Measurements from ENCODE around the gene THUMPD3. TPM values are rescaled to one million over a fixed set of nuclear protein-coding genes. Genes with fewer than 3 reads are reported as not detected.
A peak's percentile ranks its signal among the peaks of the same experiment; 100 is the strongest.

The THUMPD3 gene
- total RNA-seq, 2 experiments from 2014 or later, result 74.2 to 78.0 TPM

DNA sequence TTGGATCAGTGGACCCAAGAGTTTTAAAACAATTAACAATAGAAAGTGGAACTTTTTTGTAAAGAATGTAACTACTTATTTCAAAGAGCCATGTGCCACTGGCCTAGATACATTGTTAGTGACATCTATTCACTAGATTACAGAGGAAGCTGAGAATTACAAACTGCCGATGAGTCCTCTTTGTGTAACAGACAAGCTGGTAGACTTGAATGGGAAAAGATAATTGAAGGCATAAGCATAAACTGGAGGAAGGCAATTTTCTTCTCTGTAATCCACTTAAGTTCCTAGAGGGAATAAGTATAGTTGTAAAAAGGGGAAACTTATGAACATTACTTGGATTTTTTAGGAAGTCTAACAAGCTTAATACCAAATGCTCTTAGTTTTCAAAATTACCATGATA, 15.1 kb downstream of the THUMPD3 start:
- Histone ChIP-seq H3K27me3 (ENCODE audit: control insufficient read depth in 1 of 2, insufficient read depth in 2 of 2, low read length in 2 of 2) (no peaks in the 10 kb centered on the region), H3K4me3 (ENCODE audit: low read length) (no peak overlapping the region), H3K27ac (ENCODE audit: low read depth in 1 of 2, low read length in 2 of 2) (no peak overlapping the region), H3K9me3 (ENCODE audit: control insufficient read depth in 1 of 2, insufficient read depth in 1 of 2, low read length in 2 of 2) (no peaks in the 10 kb centered on the region), H3K36me3 (ENCODE audit: insufficient read depth, low read length) (peaks cover 83% of the 10 kb centered on the region), H3K4me1 (ENCODE audit: insufficient read depth, low read length) (peaks cover 10% of the 10 kb centered on the region)
- H3K27ac Mint-ChIP-seq, result peak overlapping the region; percentile 40
- no peak overlapping the region for H3K4me3 Mint-ChIP-seq
- ChIA-PET CTCF (interaction anchor here (1.0 kb wide), 1 partner anchor 25 kb away, joined by 3 read pairs; no protein-coding TSS in a partner anchor), POLR2A (interaction anchor here (1.0 to 4.2 kb wide), 3 partner anchors 9 to 18 kb away, joined by 6 to 23 read pairs (median 22); partner anchors contain the start of genes SETD5 and THUMPD3)
- TF ChIP-seq, protein P1, sequence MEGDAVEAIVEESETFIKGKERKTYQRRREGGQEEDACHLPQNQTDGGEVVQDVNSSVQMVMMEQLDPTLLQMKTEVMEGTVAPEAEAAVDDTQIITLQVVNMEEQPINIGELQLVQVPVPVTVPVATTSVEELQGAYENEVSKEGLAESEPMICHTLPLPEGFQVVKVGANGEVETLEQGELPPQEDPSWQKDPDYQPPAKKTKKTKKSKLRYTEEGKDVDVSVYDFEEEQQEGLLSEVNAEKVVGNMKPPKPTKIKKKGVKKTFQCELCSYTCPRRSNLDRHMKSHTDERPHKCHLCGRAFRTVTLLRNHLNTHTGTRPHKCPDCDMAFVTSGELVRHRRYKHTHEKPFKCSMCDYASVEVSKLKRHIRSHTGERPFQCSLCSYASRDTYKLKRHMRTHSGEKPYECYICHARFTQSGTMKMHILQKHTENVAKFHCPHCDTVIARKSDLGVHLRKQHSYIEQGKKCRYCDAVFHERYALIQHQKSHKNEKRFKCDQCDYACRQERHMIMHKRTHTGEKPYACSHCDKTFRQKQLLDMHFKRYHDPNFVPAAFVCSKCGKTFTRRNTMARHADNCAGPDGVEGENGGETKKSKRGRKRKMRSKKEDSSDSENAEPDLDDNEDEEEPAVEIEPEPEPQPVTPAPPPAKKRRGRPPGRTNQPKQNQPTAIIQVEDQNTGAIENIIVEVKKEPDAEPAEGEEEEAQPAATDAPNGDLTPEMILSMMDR (IDR thresholded peaks at IDR 0.05), result no peak
- peaks cover 94% of the 10 kb centered on the region for H3K36me3 Mint-ChIP-seq (ENCODE audit: low read depth)
- no peaks in the 10 kb centered on the region for H3K27me3 Mint-ChIP-seq
- DNase-seq, result no peak
- intact Hi-C loops (cut with DNase I, micrococcal nuclease), result no loop called here
- H3K9me3 Mint-ChIP-seq, result no peaks in the 10 kb centered on the region
- no peak for ATAC-seq (ENCODE audit: poor library complexity)
- peaks cover 43% of the 10 kb centered on the region for H3K4me1 Mint-ChIP-seq (ENCODE audit: low read depth)

DNA sequence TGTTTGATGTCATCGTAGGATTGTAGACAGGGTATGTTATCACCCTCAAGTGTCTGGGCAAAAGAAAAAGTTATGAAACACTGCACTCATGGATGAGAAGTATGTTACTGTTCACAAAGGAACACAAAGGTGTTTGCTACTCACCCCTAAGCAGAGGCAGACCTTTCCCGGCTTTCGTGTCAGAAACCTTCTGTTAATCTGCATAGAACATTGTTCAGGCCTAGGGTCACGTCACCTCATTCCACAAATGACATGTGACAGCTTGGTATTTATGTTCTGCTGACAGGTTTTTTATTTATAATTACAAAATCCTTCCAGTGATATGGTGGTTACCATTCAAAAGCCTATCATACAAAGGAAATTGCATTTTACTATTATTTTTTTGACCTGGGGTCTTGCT, 16.5 kb downstream of the THUMPD3 start:
- Histone ChIP-seq H3K36me3 (ENCODE audit: insufficient read depth, low read length) (peaks cover 84% of the 10 kb centered on the region), H3K4me1 (ENCODE audit: insufficient read depth, low read length) (no peaks in the 10 kb centered on the region), H3K9me3 (ENCODE audit: control insufficient read depth in 1 of 2, insufficient read depth in 1 of 2, low read length in 2 of 2) (no peaks in the 10 kb centered on the region), H3K27ac (ENCODE audit: low read depth in 1 of 2, low read length in 2 of 2) (no peak overlapping the region), H3K27me3 (ENCODE audit: control insufficient read depth in 1 of 2, insufficient read depth in 2 of 2, low read length in 2 of 2) (no peaks in the 10 kb centered on the region), H3K4me3 (ENCODE audit: low read length) (no peak overlapping the region)
- Mint-ChIP-seq H3K27me3 (no peaks in the 10 kb centered on the region), H3K4me3 (no peak overlapping the region), H3K36me3 (ENCODE audit: low read depth) (peaks cover 93% of the 10 kb centered on the region), H3K9me3 (no peaks in the 10 kb centered on the region), H3K27ac (no peak overlapping the region), H3K4me1 (ENCODE audit: low read depth) (peaks cover 32% of the 10 kb centered on the region)
- intact Hi-C loops (cut with DNase I, micrococcal nuclease), result no loop called here
- no peak for DNase-seq
- ChIA-PET CTCF (no interaction called here), POLR2A (interaction anchor here (0.6 to 4.2 kb wide), 4 partner anchors 9 to 272 kb away, joined by 3 to 23 read pairs (median 13); partner anchors contain the start of genes SETD5 and THUMPD3)
- no peak for ATAC-seq (ENCODE audit: poor library complexity)
- TF ChIP-seq, protein P1 (IDR thresholded peaks at IDR 0.05), result no peak

DNA sequence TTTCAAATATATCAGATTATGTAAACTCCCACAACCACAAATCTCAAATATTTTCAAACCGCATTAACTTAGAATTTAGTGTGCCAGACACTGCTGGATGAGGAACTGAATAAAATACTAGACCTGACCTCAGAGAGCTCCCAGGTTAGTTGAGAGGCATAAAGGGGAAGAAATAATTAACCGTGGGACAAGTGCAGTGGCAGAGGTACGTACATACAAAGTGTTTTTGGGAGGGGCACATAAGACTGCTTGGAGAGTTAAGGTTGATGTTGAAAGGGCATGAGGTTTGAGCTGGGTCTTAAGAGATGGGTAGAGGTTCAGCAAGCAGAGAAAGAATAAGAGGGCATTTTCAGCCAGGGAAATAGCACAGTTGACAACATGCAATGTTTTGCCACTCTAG, 17.2 kb downstream of the THUMPD3 start:
- ChIA-PET POLR2A (interaction anchor here (0.6 to 4.2 kb wide), 5 partner anchors 10 to 272 kb away, joined by 3 to 23 read pairs (median 4); partner anchors contain the start of genes SETD5 and THUMPD3), CTCF (interaction anchor here (0.6 kb wide), 1 partner anchor 392 kb away, joined by 4 read pairs; no protein-coding TSS in a partner anchor)
- H3K36me3 Mint-ChIP-seq (ENCODE audit: low read depth), result peaks cover 93% of the 10 kb centered on the region
- intact Hi-C loops (cut with DNase I, micrococcal nuclease), result no loop called here
- H3K4me1 ChIP-seq (ENCODE audit: insufficient read depth, low read length), result no peaks in the 10 kb centered on the region
- TF ChIP-seq, protein P1 (IDR thresholded peaks at IDR 0.05), result no peak
- peak overlapping the region; percentile 50 for H3K27ac Mint-ChIP-seq
- H3K4me3 Mint-ChIP-seq, result no peak overlapping the region
- H3K27me3 Mint-ChIP-seq, result no peaks in the 10 kb centered on the region
- H3K27me3 ChIP-seq (ENCODE audit: control insufficient read depth in 1 of 2, insufficient read depth in 2 of 2, low read length in 2 of 2), result no peaks in the 10 kb centered on the region
- peaks cover 27% of the 10 kb centered on the region for H3K4me1 Mint-ChIP-seq (ENCODE audit: low read depth)
- no peak overlapping the region for H3K4me3 ChIP-seq (ENCODE audit: low read length)
- H3K9me3 ChIP-seq (ENCODE audit: control insufficient read depth in 1 of 2, insufficient read depth in 1 of 2, low read length in 2 of 2), result no peaks in the 10 kb centered on the region
- H3K36me3 ChIP-seq (ENCODE audit: insufficient read depth, low read length), result peaks cover 84% of the 10 kb centered on the region
- no peak for DNase-seq
- ATAC-seq (ENCODE audit: poor library complexity), result no peak
- no peaks in the 10 kb centered on the region for H3K9me3 Mint-ChIP-seq
- H3K27ac ChIP-seq (ENCODE audit: low read depth in 1 of 2, low read length in 2 of 2), result no peak overlapping the region
